BE2C (cell line): Measurements from ENCODE around the gene CFTR.

Experiments used
- DNase-seq: peaks from one replicate; pipeline ENCODE4 v3.0.0-alpha.2; 2020
- H3K27me3 ChIP-seq: fragments of 250-450 bp; sonication (Bioruptor Pico); 2 replicates; pipeline ENCODE4 v1.5.1; 2020; ENCODE audit warnings: mild to moderate bottlenecking
- H3K36me3 ChIP-seq: fragments of 250-450 bp; sonication (Bioruptor Pico); 2 replicates; pipeline ENCODE4 v1.5.1; 2020; ENCODE audit warnings: mild to moderate bottlenecking
- H3K4me1 ChIP-seq: fragments of 250-450 bp; sonication (Bioruptor Pico); 2 replicates; pipeline ENCODE4 v1.5.1; 2020
- H3K4me3 ChIP-seq: 2 replicates; pipeline ENCODE4 v1.5.1; 2011; ENCODE audit warnings: low read depth, low read length
- H3K9me3 ChIP-seq: fragments of 250-450 bp; sonication (Bioruptor Pico); 2 replicates; pipeline ENCODE4 v1.5.1; 2020
- CTCF ChIP-seq: IDR thresholded peaks from 2 replicates; pipeline ENCODE4 v1.5.1; 2012; ENCODE audit warnings: mild to moderate bottlenecking, low read depth, low read length

Gene CFTR

GRCh38 chr7:117581424-117581823 is 101.6 kb downstream of the CFTR start:
- TF ChIP-seq CTCF: no peak
- H3K4me1 ChIP-seq: no peaks in the 10 kb centered on the region
- H3K4me3 ChIP-seq: no peak overlapping the region
- no peak for DNase-seq
- H3K36me3 ChIP-seq: no peaks in the 10 kb centered on the region
- H3K27me3 ChIP-seq: no peaks in the 10 kb centered on the region
- no peaks in the 10 kb centered on the region for H3K9me3 ChIP-seq

- no peak for TF ChIP-seq CTCF
- no peak for DNase-seq
- no peaks in the 10 kb centered on the region for H3K36me3 ChIP-seq
- H3K4me1 ChIP-seq: no peaks in the 10 kb centered on the region
- no peaks in the 10 kb centered on the region for H3K27me3 ChIP-seq
- H3K9me3 ChIP-seq: no peaks in the 10 kb centered on the region
- H3K4me3 ChIP-seq: no peak overlapping the region
Measured at GRCh38 chr7:117582219-117582704, 102.4 kb downstream of the CFTR start.

GRCh38 chr7:117587931-117588330 is 108.1 kb downstream of the CFTR start:
- no peaks in the 10 kb centered on the region for H3K27me3 ChIP-seq
- no peak for DNase-seq
- TF ChIP-seq CTCF: no peak
- H3K4me3 ChIP-seq: no peak overlapping the region
- no peaks in the 10 kb centered on the region for H3K4me1 ChIP-seq
- no peaks in the 10 kb centered on the region for H3K9me3 ChIP-seq
- no peaks in the 10 kb centered on the region for H3K36me3 ChIP-seq

GRCh38 chr7:117588352-117588794 is 108.5 kb downstream of the CFTR start:
- Histone ChIP-seq H3K27me3 (no peaks in the 10 kb centered on the region), H3K4me1 (no peaks in the 10 kb centered on the region), H3K36me3 (no peaks in the 10 kb centered on the region), H3K9me3 (no peaks in the 10 kb centered on the region), H3K4me3 (no peak overlapping the region)
- no peak for TF ChIP-seq CTCF
- DNase-seq: no peak

GRCh38 chr7:117590191-117590590 is 110.4 kb downstream of the CFTR start:
- Histone ChIP-seq H3K27me3 (no peaks in the 10 kb centered on the region), H3K9me3 (no peaks in the 10 kb centered on the region), H3K4me1 (no peaks in the 10 kb centered on the region), H3K36me3 (no peaks in the 10 kb centered on the region), H3K4me3 (no peak overlapping the region)
- DNase-seq: no peak
- TF ChIP-seq CTCF: no peak

GRCh38 chr7:117592011-117592635 is 112.3 kb downstream of the CFTR start:
- no peak for DNase-seq
- no peak for TF ChIP-seq CTCF
- no peak overlapping the region for H3K4me3 ChIP-seq
- H3K36me3 ChIP-seq: no peaks in the 10 kb centered on the region
- no peaks in the 10 kb centered on the region for H3K27me3 ChIP-seq
- no peaks in the 10 kb centered on the region for H3K4me1 ChIP-seq
- no peaks in the 10 kb centered on the region for H3K9me3 ChIP-seq
